HG03095 (cell line): ENCODE measurements around the gene PDK4.

Experiments
- ATAC-seq: cut with Tn5 transposase; IDR thresholded peaks from one replicate; pipeline ENCODE4 v1.9.1; 2021; ENCODE audit warnings: moderate library complexity; ENCODE audit not compliant: unreplicated experiment

PDK4 gene

DNA sequence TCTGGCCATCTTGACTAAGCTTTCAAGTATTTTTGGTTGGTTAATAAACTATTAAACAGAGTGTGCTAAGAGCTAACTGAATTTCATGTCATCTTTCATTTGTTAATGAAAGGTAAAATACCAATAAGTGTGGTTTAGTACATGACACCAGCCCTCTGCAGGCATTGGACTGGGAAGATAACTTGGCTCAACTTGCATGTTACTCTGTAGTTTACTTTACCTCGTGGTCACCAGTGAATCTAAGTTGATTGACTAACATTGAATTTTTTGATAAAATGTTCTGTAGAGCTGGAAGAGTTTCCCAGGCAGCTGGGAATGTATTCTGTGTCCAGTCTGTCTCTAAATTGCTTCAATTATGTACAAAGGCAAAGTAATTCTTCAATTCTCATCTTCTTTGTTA lies 60.7 kb downstream of the PDK4 start:
- ATAC-seq, result no peak

DNA sequence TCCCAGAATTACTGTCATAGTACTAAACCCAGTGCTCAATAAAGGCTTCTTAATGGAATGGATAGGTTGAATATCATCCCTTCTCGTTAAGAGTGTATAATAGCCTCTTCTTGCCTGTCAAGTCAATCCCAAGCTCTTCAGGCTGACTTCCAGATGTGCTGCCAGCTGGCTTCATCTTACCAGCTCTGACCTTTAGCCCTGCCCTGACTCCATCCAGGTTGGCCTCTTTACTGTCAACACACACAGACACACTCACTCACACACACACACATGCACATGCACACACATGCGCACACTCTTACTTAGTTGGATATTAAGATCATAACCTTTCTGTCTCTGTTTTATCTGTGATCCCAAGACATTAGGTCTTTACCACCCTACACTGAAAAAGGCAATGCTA lies 61.5 kb downstream of the PDK4 start:
- ATAC-seq, result no peak
